Measurements from ENCODE around the gene DPP6. TPM values are rescaled to one million over a fixed set of nuclear protein-coding genes. Genes with fewer than 3 reads are reported as not detected.

The DPP6 gene
- total RNA-seq, 1 donor from 2014 or later: 0.48 TPM

GRCh38 chr7:154868921-154869320 lies 816.7 kb downstream of the DPP6 start:
- no peak overlapping the region for H3K4me3 ChIP-seq (ENCODE audit: insufficient read depth, low read depth, low read length)
- Mint-ChIP-seq H3K36me3 (ENCODE audit: low read depth, unreplicated experiment) (no peaks in the 10 kb centered on the region), H3K27me3 (ENCODE audit: low read depth, unreplicated experiment) (peaks cover 59% of the 10 kb centered on the region), H3K9me3 (ENCODE audit: unreplicated experiment) (no peaks in the 10 kb centered on the region), H3K27ac (ENCODE audit: unreplicated experiment) (no peak overlapping the region), H3K4me1 (ENCODE audit: low read depth, unreplicated experiment) (no peaks in the 10 kb centered on the region), H3K4me3 (ENCODE audit: unreplicated experiment) (no peak overlapping the region)
- H3K4me2 ChIP-seq (ENCODE audit: low read length): no peak overlapping the region
- no peak overlapping the region for H3K27ac ChIP-seq (ENCODE audit: low read depth, low read length)
- no peak overlapping the region for H3K9ac ChIP-seq (ENCODE audit: low read length)
- H3K9me3 ChIP-seq (ENCODE audit: insufficient read depth, low read depth, low read length): no peaks in the 10 kb centered on the region
- FAIRE-seq: no peak
- no peaks in the 10 kb centered on the region for H3K4me1 ChIP-seq (ENCODE audit: insufficient read depth, low read length)
- TF ChIP-seq EZH2 (IDR thresholded peaks at IDR 0.05; ENCODE audit: insufficient read depth, low read length): no peak
- no peak for TF ChIP-seq CTCF (IDR thresholded peaks at IDR 0.05; ENCODE audit: insufficient read depth, low read depth, low read length)
- no peak for DNase-seq (ENCODE audit: low read depth)
- no peaks in the 10 kb centered on the region for H3K79me2 ChIP-seq (ENCODE audit: insufficient read depth, low read length)
- no peaks in the 10 kb centered on the region for H3K36me3 ChIP-seq (ENCODE audit: insufficient read depth, low read length)
- no peaks in the 10 kb centered on the region for H4K20me1 ChIP-seq (ENCODE audit: insufficient read depth, low read length)
- no peak overlapping the region for H2AFZ ChIP-seq (ENCODE audit: low read depth, low read length)
- no peaks in the 10 kb centered on the region for H3K27me3 ChIP-seq (ENCODE audit: insufficient read depth, low read length)

DNA sequence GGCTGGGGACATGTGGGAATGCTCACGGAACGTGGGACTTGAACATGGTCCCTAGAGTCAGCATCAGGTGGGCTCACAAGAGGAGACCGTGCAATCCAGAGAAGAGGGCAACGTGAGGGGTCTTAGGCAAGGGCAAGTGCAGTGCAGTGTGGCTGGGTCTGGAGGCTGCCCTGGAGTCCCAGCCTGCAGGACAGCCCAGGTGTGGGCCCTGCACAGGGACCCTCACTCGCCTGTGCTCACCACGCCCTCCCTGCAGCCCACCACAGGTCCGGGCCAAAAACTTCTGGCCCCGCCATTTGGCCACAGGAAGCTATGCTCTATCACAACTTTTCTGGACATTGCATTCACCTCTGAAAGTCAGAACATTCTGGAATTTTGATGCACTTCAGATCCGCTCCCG lies 817.2 kb downstream of the DPP6 start:
- H3K9me3 ChIP-seq (ENCODE audit: insufficient read depth, low read depth, low read length): no peaks in the 10 kb centered on the region
- no peaks in the 10 kb centered on the region for H3K36me3 Mint-ChIP-seq (ENCODE audit: low read depth, unreplicated experiment)
- no peak for TF ChIP-seq CTCF (IDR thresholded peaks at IDR 0.05; ENCODE audit: insufficient read depth, low read depth, low read length)
- no peak for TF ChIP-seq EZH2 (IDR thresholded peaks at IDR 0.05; ENCODE audit: insufficient read depth, low read length)
- no peak overlapping the region for H3K4me3 ChIP-seq (ENCODE audit: insufficient read depth, low read depth, low read length)
- no peaks in the 10 kb centered on the region for H3K27me3 ChIP-seq (ENCODE audit: insufficient read depth, low read length)
- no peak for DNase-seq (ENCODE audit: low read depth)
- H3K27ac Mint-ChIP-seq (ENCODE audit: unreplicated experiment): no peak overlapping the region
- no peak overlapping the region for H3K9ac ChIP-seq (ENCODE audit: low read length)
- no peak overlapping the region for H2AFZ ChIP-seq (ENCODE audit: low read depth, low read length)
- H3K79me2 ChIP-seq (ENCODE audit: insufficient read depth, low read length): no peaks in the 10 kb centered on the region
- FAIRE-seq: no peak
- no peaks in the 10 kb centered on the region for H3K36me3 ChIP-seq (ENCODE audit: insufficient read depth, low read length)
- H3K4me2 ChIP-seq (ENCODE audit: low read length): no peak overlapping the region
- H3K27me3 Mint-ChIP-seq (ENCODE audit: low read depth, unreplicated experiment): peaks cover 56% of the 10 kb centered on the region
- H3K27ac ChIP-seq (ENCODE audit: low read depth, low read length): no peak overlapping the region
- H3K9me3 Mint-ChIP-seq (ENCODE audit: unreplicated experiment): no peaks in the 10 kb centered on the region
- H4K20me1 ChIP-seq (ENCODE audit: insufficient read depth, low read length): no peaks in the 10 kb centered on the region
- no peak overlapping the region for H3K4me3 Mint-ChIP-seq (ENCODE audit: unreplicated experiment)
- no peaks in the 10 kb centered on the region for H3K4me1 Mint-ChIP-seq (ENCODE audit: low read depth, unreplicated experiment)
- H3K4me1 ChIP-seq (ENCODE audit: insufficient read depth, low read length): no peaks in the 10 kb centered on the region

DNA sequence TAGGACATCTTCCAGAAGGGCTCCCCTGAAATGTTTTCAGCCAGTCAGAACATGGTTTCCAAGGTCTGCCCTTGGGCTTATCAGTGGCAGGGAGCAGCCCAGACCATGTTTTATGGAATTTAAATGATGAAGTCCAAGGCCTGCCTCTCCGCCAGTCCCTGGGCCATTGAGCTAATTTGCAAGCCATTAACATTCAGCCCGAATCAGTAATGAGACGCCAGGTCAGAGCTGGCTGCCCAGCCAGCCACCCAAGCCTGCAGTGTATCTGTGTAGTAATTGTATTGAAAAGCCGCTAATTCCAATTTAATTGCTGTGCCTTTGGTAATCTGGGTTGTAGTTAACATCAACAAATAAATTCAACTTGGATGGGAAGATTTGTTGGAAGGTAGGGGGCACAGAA lies 819.3 kb downstream of the DPP6 start:
- H3K9ac ChIP-seq (ENCODE audit: low read length): no peak overlapping the region
- H3K79me2 ChIP-seq (ENCODE audit: insufficient read depth, low read length): no peaks in the 10 kb centered on the region
- no peaks in the 10 kb centered on the region for H3K4me1 ChIP-seq (ENCODE audit: insufficient read depth, low read length)
- H3K4me3 ChIP-seq (ENCODE audit: insufficient read depth, low read depth, low read length): no peak overlapping the region
- H3K4me2 ChIP-seq (ENCODE audit: low read length): no peak overlapping the region
- H2AFZ ChIP-seq (ENCODE audit: low read depth, low read length): no peak overlapping the region
- Mint-ChIP-seq H3K4me1 (ENCODE audit: low read depth, unreplicated experiment) (no peaks in the 10 kb centered on the region), H3K36me3 (ENCODE audit: low read depth, unreplicated experiment) (no peaks in the 10 kb centered on the region), H3K4me3 (ENCODE audit: unreplicated experiment) (no peak overlapping the region), H3K27me3 (ENCODE audit: low read depth, unreplicated experiment) (peaks cover 53% of the 10 kb centered on the region), H3K9me3 (ENCODE audit: unreplicated experiment) (no peaks in the 10 kb centered on the region), H3K27ac (ENCODE audit: unreplicated experiment) (no peak overlapping the region)
- H3K27me3 ChIP-seq (ENCODE audit: insufficient read depth, low read length): no peaks in the 10 kb centered on the region
- no peak for DNase-seq (ENCODE audit: low read depth)
- no peaks in the 10 kb centered on the region for H4K20me1 ChIP-seq (ENCODE audit: insufficient read depth, low read length)
- FAIRE-seq: no peak
- H3K27ac ChIP-seq (ENCODE audit: low read depth, low read length): no peak overlapping the region
- TF ChIP-seq CTCF (IDR thresholded peaks at IDR 0.05; ENCODE audit: insufficient read depth, low read depth, low read length) (no peak), EZH2 (IDR thresholded peaks at IDR 0.05; ENCODE audit: insufficient read depth, low read length) (no peak)
- H3K36me3 ChIP-seq (ENCODE audit: insufficient read depth, low read length): no peaks in the 10 kb centered on the region
- H3K9me3 ChIP-seq (ENCODE audit: insufficient read depth, low read depth, low read length): no peaks in the 10 kb centered on the region
